G401.6 (cell line): ENCODE measurements around the gene TENT5C.
"Not testable (repeated sequence)": the region's sequence is repeated elsewhere in the genome, so short reads cannot be mapped to it uniquely, and the experiment has no call there.

ENCODE experiments used
- FAIRE-seq: peaks from 2 replicates; lab custom pipeline; 2012; peaks lifted over from hg19 to GRCh38; lab: Jason Lieb, UNC

Gene TENT5C

GRCh38 chr1:117605774-117606648, at the start of gene TENT5C:
TSS of gene TENT5C (plus strand) at chr1:117606048. CDS start at chr1:117622869, 16,821 bp downstream.
- FAIRE-seq, result peak; percentile 85

DNA sequence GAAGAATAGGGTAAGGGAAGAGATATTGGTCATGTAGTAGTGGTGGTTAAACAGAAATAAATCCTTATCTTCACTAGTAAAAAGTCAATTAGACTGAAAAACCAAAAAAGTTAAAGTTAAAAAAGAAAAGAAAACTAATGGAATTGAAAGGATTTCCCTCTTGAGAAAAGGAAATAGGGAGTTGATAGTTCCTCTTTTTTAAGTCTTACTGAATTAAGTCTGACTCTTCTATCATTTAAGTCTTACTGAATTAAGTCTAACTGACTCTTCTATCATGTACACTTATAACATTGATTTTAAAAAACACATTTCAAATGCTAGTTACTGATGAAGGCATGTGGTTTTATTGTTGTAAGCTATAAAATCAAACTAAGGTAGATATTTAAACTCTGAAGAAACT, 49.5 kb upstream of the TENT5C start:
- no peak for FAIRE-seq

DNA sequence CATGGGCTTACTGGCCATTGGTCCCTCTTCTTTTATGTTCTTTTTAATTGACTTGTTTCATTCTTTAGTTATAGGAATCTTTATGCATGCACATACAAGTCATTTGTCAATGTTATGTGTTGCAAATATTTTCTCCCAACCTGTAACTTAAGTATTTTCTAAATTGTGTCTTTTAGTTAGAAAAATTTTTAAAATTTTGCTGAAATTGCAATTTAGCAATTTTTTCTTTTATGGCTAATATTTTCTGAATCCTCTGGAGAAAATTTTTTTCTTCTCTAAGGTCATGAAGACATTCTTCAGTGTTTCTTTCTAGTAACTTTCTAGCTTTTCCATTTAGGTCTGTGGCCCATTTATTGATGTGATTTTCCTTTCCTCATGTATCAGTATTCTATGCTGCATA, 48.9 kb upstream of the TENT5C start:
- no peak for FAIRE-seq

- FAIRE-seq, result not testable (repeated sequence)
These were observed 47.4 kb upstream of the TENT5C start for GRCh38 chr1:117558451-117558850.

- FAIRE-seq, result no peak
These were observed 46.7 kb upstream of the TENT5C start for GRCh38 chr1:117559139-117559538.

- no peak for FAIRE-seq
These were observed 45.9 kb upstream of the TENT5C start for GRCh38 chr1:117559985-117560384.

GRCh38 chr1:117561071-117561470, 44.8 kb upstream of the TENT5C start:
- FAIRE-seq, result no peak

- no peak for FAIRE-seq
These were observed 44.3 kb upstream of the TENT5C start for GRCh38 chr1:117561551-117561950.

GRCh38 chr1:117562581-117563491, 43.0 kb upstream of the TENT5C start:
- FAIRE-seq, result no peak

DNA sequence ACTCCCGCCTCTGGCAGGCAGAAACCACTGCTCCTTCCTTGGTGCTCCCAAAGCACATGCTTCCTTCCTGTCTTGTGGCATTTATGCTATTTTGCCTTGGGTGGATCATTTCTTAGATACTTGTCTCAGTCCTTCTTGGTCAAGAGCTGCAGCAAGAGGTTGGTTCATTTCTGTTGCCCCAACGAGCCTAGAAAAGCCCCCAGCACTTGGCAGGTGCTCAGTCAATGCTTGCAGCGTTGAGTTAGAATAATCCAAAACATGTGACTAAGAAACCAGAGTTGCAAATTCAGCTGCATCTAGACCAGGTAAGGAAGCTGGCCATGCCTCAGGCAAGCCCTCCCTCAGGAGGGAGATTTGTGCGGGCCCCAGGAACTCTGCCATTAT, 42.4 kb upstream of the TENT5C start:
- FAIRE-seq, result no peak

DNA sequence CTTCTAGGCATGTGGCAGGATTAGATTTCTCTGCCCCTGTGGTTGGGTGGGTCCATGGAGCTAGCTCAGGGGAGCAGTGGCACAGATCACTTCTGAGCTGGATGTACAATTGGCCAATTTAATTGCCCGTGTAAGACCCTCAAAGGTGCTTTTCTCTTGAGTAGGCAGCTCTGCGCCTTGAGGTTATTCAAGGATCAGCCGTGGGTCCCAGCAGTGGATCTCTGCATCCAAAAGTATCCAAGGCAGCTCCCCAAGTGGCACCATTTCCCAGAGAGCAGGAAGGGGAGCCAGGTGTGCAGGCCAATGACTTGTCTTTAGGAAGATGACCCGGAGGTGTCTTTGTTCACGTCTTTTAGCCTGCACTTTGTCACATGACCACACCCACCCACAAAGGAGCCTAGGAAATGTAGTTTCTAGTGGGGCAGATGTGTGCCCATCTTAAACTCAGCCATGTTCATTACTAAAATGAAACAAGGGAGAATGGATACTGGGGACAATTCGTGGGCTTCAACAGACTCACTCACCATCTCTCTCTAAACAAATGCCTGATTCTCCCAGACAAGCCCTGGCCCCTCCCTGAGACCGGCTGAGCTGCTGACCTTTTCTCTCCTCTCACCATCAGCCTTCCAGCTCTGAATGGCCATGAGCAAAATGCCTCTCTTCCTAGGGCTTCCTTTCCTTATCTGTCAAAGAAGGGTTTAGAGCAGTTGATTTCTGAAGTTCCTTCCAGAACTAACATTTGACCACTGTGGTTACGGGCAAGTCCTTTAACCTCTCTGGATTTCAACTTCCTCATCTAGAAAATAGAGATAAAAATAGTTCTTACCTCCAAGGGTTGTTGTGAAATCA, 41.4 kb upstream of the TENT5C start:
- no peak for FAIRE-seq

DNA sequence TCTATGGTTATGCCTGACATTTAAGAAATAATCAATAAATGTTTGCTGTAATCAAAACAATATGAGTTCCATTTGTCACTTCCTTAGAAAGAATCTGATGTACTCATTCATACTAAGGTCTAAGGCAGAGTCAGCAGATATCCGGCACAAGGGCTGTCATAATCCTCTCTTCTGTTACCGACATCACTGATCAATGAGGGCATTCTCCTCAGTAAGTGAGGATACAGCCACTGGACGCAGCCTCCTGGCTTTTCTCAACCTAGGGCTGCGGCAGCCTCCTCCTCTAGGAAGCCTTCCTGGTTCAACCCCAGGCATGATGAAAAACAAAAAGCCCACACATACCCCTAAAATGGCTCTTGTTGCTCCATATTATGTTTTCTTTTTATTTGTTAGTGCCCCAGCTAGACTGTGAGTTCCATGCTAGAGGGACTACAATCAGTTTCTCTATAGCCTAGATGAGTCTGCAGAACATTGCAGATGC, 40.7 kb upstream of the TENT5C start:
- no peak for FAIRE-seq

DNA sequence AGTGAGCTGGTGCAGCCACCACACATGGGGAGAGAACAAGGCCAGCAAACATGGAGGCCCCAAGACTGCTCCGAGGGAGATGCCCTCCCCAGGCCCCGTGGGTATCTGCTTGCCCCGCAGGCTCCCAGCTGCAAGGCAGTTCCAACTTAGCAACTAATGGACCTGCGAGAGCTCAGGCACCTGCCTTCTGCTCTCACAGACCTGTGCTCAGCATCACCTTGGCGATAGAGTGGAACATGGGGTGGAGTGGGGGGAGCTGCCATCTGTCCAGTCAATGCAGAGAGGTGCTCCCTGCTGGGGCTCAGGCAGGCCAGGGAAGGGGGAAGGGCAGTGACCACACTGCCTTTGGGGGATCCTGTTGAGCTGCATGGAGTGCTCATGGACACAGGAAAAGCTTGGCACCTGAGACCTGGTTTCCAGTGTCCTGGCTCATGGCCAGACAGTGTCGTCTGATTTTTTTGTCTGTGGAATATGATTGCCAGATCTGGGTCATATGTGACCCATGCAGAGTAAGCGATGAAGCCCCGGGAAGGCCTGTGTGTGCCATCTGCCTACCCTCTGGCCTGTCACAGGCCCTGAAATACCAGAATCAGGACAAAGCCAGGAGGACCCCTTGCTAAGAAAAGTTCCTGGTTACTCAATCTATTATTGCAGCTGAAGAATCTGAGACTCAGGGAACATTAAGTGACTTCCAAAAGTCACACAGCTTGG, 39.9 kb upstream of the TENT5C start:
- no peak for FAIRE-seq

GRCh38 chr1:117566556-117566955, 39.3 kb upstream of the TENT5C start:
- FAIRE-seq, result no peak

DNA sequence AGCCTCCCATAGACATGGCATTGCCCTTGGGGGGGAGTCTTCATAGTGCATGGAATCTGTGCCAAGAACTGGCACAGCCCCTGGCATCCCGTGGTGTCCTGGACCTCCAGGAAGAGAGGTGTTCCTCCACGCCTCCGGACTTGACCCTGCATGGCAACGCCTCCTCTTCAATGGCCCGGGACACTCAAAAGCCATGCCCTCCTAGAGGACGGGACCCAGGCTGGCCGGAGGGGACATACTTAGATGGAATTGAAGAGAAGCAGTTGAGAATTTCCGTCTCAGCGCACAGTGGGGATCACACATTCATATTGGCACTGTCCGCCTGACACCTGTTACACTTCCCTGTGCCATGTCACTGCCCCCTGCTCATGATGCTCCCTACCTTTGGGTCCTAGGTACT, 38.4 kb upstream of the TENT5C start:
- no peak for FAIRE-seq

DNA sequence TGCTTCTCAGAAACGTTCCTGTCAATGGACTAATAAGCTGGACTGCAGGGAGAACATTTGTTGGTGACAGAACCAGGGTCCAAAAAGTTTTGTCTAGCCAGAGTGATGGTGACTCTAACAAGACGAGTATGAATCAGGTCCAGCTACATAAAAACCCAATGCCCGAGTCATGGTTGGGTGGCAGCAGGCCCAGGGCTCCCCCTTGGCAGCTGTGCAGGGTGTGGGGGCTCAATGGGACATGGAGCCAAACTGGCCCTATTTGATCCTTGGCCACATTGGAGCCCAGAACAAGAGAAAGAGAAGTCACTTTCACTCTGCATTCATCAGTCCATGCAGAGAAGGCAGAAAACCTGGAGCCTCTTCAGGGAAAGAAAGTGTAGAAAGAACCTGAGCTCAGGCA, 37.9 kb upstream of the TENT5C start:
- FAIRE-seq, result no peak

DNA sequence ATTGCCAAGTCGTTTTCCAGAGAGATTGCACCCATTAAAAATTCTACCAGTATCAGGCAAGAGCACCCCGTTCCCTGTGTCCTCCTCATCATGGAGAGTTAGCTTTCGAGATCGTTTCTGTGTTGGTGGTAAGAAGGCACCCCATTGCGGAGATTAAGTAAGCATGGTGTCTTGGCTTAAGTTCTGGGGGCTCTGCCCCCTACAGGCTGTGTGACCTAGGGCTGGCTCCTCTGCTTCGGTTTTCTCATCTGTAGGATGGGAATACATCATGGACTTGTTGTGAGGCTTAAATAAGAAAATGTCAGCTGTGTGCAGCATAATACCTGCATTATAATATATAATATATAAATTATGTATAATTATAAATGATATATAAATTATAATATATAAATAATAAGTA, 36.8 kb upstream of the TENT5C start:
- no peak for FAIRE-seq

DNA sequence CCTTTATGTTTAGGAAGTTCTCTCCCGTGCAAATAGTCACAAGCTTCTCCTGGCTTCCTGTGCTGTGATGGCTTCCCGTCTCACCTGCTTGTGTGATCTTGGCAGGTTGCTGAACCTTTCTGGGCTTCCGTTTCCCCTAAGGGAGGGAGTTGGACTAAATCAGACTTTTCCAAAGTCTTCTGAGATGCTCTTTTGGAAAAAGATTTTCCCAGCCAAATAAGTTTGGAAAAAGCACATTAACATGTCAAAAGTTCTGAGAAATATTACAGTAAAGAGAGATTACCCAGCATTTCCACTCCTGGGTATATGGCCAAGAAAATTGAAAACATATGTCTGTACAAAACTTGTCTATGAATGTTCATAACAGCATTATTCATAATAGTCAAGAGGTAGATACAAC, 36.0 kb upstream of the TENT5C start:
- FAIRE-seq, result no peak

DNA sequence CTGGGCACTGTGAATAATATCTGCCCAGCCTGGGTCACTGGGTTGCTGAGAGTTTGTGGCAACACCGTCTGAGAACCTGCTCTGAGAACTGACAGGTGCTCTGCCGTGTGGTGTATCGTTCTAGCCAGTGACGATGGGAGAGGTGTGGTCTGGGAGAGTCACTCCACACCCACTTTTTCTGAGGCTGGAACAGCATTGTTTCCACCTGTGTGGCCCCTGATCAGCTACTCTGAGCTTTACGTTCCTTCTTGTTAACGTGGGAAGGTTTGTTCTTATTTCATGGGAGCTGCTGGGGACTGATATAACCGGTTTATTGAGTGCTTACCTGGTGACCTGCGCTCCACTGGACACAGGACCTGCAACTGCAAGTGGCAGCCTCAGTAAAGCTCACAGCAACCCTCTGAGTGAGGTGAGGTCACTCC, 34.8 kb upstream of the TENT5C start:
- no peak for FAIRE-seq

DNA sequence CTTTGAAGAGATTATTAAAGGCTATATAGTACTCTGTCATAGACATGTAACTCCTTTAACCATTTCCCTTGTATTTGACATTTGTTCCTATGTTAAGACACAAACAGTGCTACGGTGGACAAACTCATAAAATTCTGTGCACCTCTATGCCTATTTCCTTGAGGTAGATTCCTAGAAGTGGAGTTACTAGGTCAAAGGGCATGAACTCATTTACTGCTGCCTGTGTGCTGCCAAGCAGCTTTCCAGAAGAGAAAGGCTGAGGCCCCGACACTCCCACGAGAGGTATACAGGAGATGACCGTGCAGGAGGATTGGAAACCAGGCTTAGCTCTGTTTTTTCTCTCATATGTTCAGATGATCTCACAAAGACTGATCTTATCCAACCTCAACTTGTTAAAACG, 34.4 kb upstream of the TENT5C start:
- no peak for FAIRE-seq

GRCh38 chr1:117572546-117572945, 33.3 kb upstream of the TENT5C start:
- no peak for FAIRE-seq
